Measurements from ENCODE around the gene PDYN.

DNA sequence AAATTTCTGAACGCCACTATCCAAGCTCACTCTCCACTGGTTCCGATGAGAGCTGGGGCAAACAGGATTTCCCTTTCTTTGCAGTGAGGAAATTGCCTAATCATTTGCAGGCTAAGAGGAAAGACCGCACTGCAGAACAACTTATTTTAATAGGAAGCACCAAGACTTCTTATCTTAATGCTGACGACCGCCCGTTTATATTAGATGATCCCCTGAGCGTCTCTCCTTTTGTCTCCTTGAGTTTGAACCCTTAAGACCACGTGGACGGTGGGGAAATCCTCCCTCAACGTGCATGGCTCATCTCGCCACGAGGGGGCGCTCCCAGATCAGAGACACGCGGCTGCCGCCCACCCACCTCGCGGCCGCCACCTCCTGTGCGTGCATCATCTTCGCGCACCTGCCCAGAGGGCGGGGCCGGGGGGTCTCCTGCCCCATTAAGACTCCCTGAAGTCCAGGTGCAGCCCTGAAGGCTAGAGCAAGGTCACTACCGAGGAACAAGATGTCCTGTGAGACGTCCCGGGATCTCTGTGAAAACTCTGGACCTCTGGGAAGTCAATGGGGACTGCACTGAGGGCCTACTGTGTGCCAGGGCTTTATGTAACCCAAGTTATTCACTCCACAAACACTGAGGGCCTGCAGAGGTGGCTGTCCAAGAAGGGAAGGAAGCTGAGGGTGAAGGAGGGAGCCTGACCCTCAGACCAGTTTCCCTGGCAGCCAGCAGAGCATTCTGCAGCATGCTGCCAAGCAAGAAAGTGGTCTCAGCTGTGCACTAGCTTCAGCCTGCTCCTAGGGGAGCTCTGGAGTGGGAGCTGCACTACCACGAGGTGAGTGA lies 28.1 kb downstream of the PDYN start:
- TF ChIP-seq CTCF (IDR thresholded peaks at IDR 0.05; ENCODE audit: insufficient read depth, low read length, poor library complexity, severe bottlenecking) (peak; percentile 88), EZH2phosphoT487 (conservative IDR thresholded peaks at IDR 0.05; ENCODE audit: low read length) (no peak)

All from SU-DHL-6 (cell line).